ENCODE measurements around the gene IFNAR1.
A peak's percentile ranks its signal among the peaks of the same experiment; 100 is the strongest.

- no peak for TF ChIP-seq CTCF (conservative IDR thresholded peaks at IDR 0.05; ENCODE audit: low read depth, low read length)
- peak; percentile 83 for TF ChIP-seq BHLHE40 (IDR thresholded peaks at IDR 0.05; ENCODE audit: low read depth, low read length)
- no peak for TF ChIP-seq SMC3 (IDR thresholded peaks at IDR 0.05; ENCODE audit: low read depth, low read length)
- peak; percentile 66; the same call in 1 of the 2 replicates for TF ChIP-seq MAZ (IDR thresholded peaks at IDR 0.05; ENCODE audit: borderline replicate concordance, low read depth, low read length)
- peak; percentile 52; the same call in 1 of the 2 replicates for TF ChIP-seq USF2 (IDR thresholded peaks at IDR 0.05; ENCODE audit: low read depth, low read length)
Observed at GRCh38 chr21:33324291-33325221, at the start of gene IFNAR1.

Data from IMR-90 (cell line).